HepG2 (cell line): ENCODE results near the gene ARHGAP9. TPM values are rescaled to one million over a fixed set of nuclear protein-coding genes. Genes with fewer than 3 reads are reported as not detected.

Experiments used
- ATAD3A ChIP-seq: sonication (generic); formaldehyde crosslinking; IDR thresholded peaks from 2 replicates; pipeline ENCODE4 v1.4.0; 2020; ENCODE audit warnings: missing genetic modification reagents
- ERF ChIP-seq: IDR thresholded peaks from 2 replicates; pipeline ENCODE4 v1.6.1; 2018; ENCODE audit warnings: missing biosample characterization, missing genetic modification reagents
- EZH2 ChIP-seq: conservative IDR thresholded peaks from 2 replicates; pipeline ENCODE4 v1.6.1; 2012; ENCODE audit warnings: mild to moderate bottlenecking, low read depth, low read length, moderate library complexity
- FOSL1 ChIP-seq: sonication (generic); formaldehyde crosslinking; IDR thresholded peaks from 2 replicates; pipeline ENCODE4 v1.9.0; 2021; ENCODE audit warnings: missing genetic modification reagents, borderline replicate concordance
- GLMP ChIP-seq: sonication (generic); formaldehyde crosslinking; IDR thresholded peaks from 2 replicates; pipeline ENCODE4 v1.9.0; 2021; ENCODE audit warnings: missing genetic modification reagents, mild to moderate bottlenecking, borderline replicate concordance
- JDP2 ChIP-seq: sonication (generic); formaldehyde crosslinking; IDR thresholded peaks from 2 replicates; pipeline ENCODE4 v1.8.1; 2022; ENCODE audit warnings: missing genetic modification reagents, borderline replicate concordance
- MED8 ChIP-seq: sonication (generic); formaldehyde crosslinking; IDR thresholded peaks from 2 replicates; pipeline ENCODE4 v1.8.1; 2023; ENCODE audit warnings: mild to moderate bottlenecking, missing genetic modification reagents; ENCODE audit not compliant: insufficient replicate concordance
- MXD3 ChIP-seq: IDR thresholded peaks from 2 replicates; pipeline ENCODE4 v1.6.1; 2016; ENCODE audit warnings: mild to moderate bottlenecking, missing biosample characterization, missing genetic modification reagents
- RFX5 ChIP-seq: IDR thresholded peaks from 2 replicates; pipeline ENCODE4 v1.6.1; 2011; ENCODE audit warnings: low read depth, low read length, improper control_type of control experiment
- SETDB1 ChIP-seq: sonication (generic); formaldehyde crosslinking; IDR thresholded peaks from 2 replicates; pipeline ENCODE4 v1.5.1; 2020; ENCODE audit warnings: missing genetic modification reagents, mild to moderate bottlenecking, borderline replicate concordance
- SKIL ChIP-seq: sonication (generic); formaldehyde crosslinking; IDR thresholded peaks from 2 replicates; pipeline ENCODE4 v1.8.0; 2022; ENCODE audit warnings: missing genetic modification reagents, mild to moderate bottlenecking, moderate library complexity, borderline replicate concordance
- TCF12 ChIP-seq, 2 experiments: fragments of 450-650 bp in 1 of 2; sonication (generic) in 1 of 2; formaldehyde crosslinking in 1 of 2; IDR thresholded peaks; 2 replicates each; pipeline versions ENCODE4 v1.6.1 to v1.8.0; 2017 to 2022; ENCODE audit warnings: antibody characterized with exemption in 1 of 2, mild to moderate bottlenecking in 1 of 2, missing genetic modification reagents in 1 of 2, moderate library complexity in 1 of 2
- THAP9 ChIP-seq: sonication (generic); formaldehyde crosslinking; IDR thresholded peaks from 2 replicates; pipeline ENCODE4; 2020; ENCODE audit warnings: missing genetic modification reagents, mild to moderate bottlenecking, borderline replicate concordance
- ZBTB42 ChIP-seq: sonication (generic); formaldehyde crosslinking; IDR thresholded peaks from 2 replicates; pipeline ENCODE4 v1.5.0; 2020; ENCODE audit warnings: mild to moderate bottlenecking, missing genetic modification reagents
- ZBTB44 ChIP-seq: sonication (generic); formaldehyde crosslinking; IDR thresholded peaks from 2 replicates; pipeline ENCODE4 v1.4.0; 2020; ENCODE audit warnings: missing genetic modification reagents
- ZNF101 ChIP-seq: sonication (generic); formaldehyde crosslinking; IDR thresholded peaks from 2 replicates; pipeline ENCODE4 v1.4.0; 2020; ENCODE audit warnings: mild to moderate bottlenecking, low read depth, missing genetic modification reagents, borderline replicate concordance
- ZNF30 ChIP-seq: sonication (generic); formaldehyde crosslinking; IDR thresholded peaks from 2 replicates; pipeline ENCODE4 v1.5.0; 2020; ENCODE audit warnings: mild to moderate bottlenecking, missing genetic modification reagents
- ZNF501 ChIP-seq: sonication (generic); formaldehyde crosslinking; IDR thresholded peaks from 2 replicates; pipeline ENCODE4 v1.5.1; 2020; ENCODE audit warnings: mild to moderate bottlenecking, moderate library complexity, missing genetic modification reagents
- ZNF549 ChIP-seq: sonication (generic); formaldehyde crosslinking; IDR thresholded peaks from 2 replicates; pipeline ENCODE4 v1.5.0; 2020; ENCODE audit warnings: missing genetic modification reagents
- ZNF841 ChIP-seq: sonication (generic); formaldehyde crosslinking; IDR thresholded peaks from 2 replicates; pipeline ENCODE4 v1.8.1; 2023; ENCODE audit warnings: missing genetic modification reagents, borderline replicate concordance
- ZSCAN31 ChIP-seq: sonication (generic); formaldehyde crosslinking; IDR thresholded peaks from 2 replicates; pipeline ENCODE4 v1.5.0; 2020; ENCODE audit warnings: low read depth, mild to moderate bottlenecking, missing genetic modification reagents
- polyA plus RNA-seq, 8 experiments: library from polyadenylated mRNA; depleted of rRNA in 3 of 8; stranded (reverse) in 7 of 8; unstranded in 1 of 8; fragments of >200 nt; fragmentation: Illumina TruSeq in 4 of 8; extraction: Trizol in 4 of 8; gene quantifications; 2 replicates each; pipeline versions ENCODE4 v1.2.1 to v1.2.3, GENCODE V29; 2011 to 2016; ENCODE audit warnings: low read depth in 4 of 8, missing spikeins in 1 of 8, mixed read lengths in 1 of 8; ENCODE audit not compliant: insufficient read depth in 1 of 8
- total RNA-seq, 5 experiments: library from RNA; depleted of rRNA; stranded (reverse); fragments of >200 nt; fragmentation: Illumina TruSeq; extraction: Trizol; gene quantifications; 2 replicates each; pipeline ENCODE4 v1.2.3, GENCODE V29; 2016; ENCODE audit warnings: low read depth in 1 of 5

Gene ARHGAP9
- total and polyA plus RNA-seq, 2 of the 13 experiments (the other 11 are each of a cell fraction or from before 2014, with no cell fraction given): 0.18 to 1.2 TPM

GRCh38 chr12:57430931-57431566 lies 48.6 kb downstream of the ARHGAP9 start, which contains the start of gene R3HDM2 (continued):
- TF ChIP-seq ZNF101 (CRISPR knock-in tag) (no peak), ZNF30 (CRISPR knock-in tag) (no peak), EZH2 (no peak), FOSL1 (CRISPR knock-in tag) (no peak), MED8 (peak; percentile 28), ZBTB42 (CRISPR knock-in tag) (0 out of 2 replicates have a peak, but pooled peaks have one; percentile 70), ERF (peak; percentile 87), MXD3 (CRISPR knock-in tag) (peak; percentile 91), JDP2 (CRISPR knock-in tag) (no peak; the same call in 1 of the 2 replicates), ATAD3A (CRISPR knock-in tag) (0 out of 2 replicates have a peak, but pooled peaks have one; percentile 40), GLMP (CRISPR knock-in tag) (no peak), ZSCAN31 (CRISPR knock-in tag) (peak; percentile 87), RFX5 (no peak; the same call in 1 of the 2 replicates), ZNF501 (CRISPR knock-in tag) (no peak), ZNF841 (no peak), THAP9 (CRISPR knock-in tag) (peak; percentile 72), SKIL (CRISPR knock-in tag) (0 out of 2 replicates have a peak, but pooled peaks have one; percentile 22), TCF12 (IDR thresholded peaks at IDR 0.05) (no peak), TCF12 (CRISPR knock-in tag; IDR thresholded peaks at IDR 0.05) (no peak), ZNF549 (CRISPR knock-in tag) (no peak), SETDB1 (no peak), ZBTB44 (CRISPR knock-in tag) (no peak)
